Panc1 (cell line): ENCODE results near the gene VCPKMT. TPM values are rescaled to one million over a fixed set of nuclear protein-coding genes. Genes with fewer than 3 reads are reported as not detected.

Experiments used
- ATAC-seq: fragments of 200-7000 bp; cut with Tn5 transposase; 2 replicates; pipeline ENCODE4 v1.9.1; 2020; ENCODE audit warnings: mild to moderate bottlenecking, moderate library complexity
- BruUV-seq: library from RNA; stranded (reverse); fragments of 400-500 nt; replicated peaks from 2 replicates; lab custom pipeline; 2021; lab: Mats Ljungman, UMichigan
- CTCF ChIA-PET: fragments of 300-600 bp; sonication (Branson Sonifier 250); formaldehyde crosslinking; loops from one replicate; lab custom pipeline; 2022; ENCODE audit warnings: antibody characterized with exemption; lab: Charles Lee
- POLR2A ChIA-PET: fragments of 300-600 bp; sonication (Branson Sonifier 250); formaldehyde crosslinking; loops from one replicate; lab custom pipeline; 2022; ENCODE audit warnings: antibody characterized with exemption; lab: Charles Lee
- DNase-seq: peaks from one replicate; pipeline ENCODE4 v3.0.0-alpha.2; 2010; ENCODE audit warnings: low read depth, low spot score
- H3K27ac ChIP-seq: 2 replicates; pipeline ENCODE4 v1.5.1; 2011; ENCODE audit warnings: mild to moderate bottlenecking, low read length, inconsistent platforms
- H3K27me3 ChIP-seq: fragments of 200-500 bp; sonication (Bioruptor generic); 2 replicates; pipeline ENCODE4 v1.6.0; 2014; ENCODE audit warnings: low read length, inconsistent platforms; ENCODE audit not compliant: control insufficient read depth, insufficient read depth
- H3K36me3 ChIP-seq: fragments of 200-500 bp; sonication (Bioruptor generic); 2 replicates; pipeline ENCODE4 v1.5.1; 2014; ENCODE audit warnings: inconsistent platforms, mild to moderate bottlenecking, low read length, moderate library complexity; ENCODE audit not compliant: control insufficient read depth, insufficient read depth
- H3K4me1 ChIP-seq: 2 replicates; pipeline ENCODE4 v1.5.1; 2011; ENCODE audit warnings: inconsistent platforms, mild to moderate bottlenecking, low read length, moderate library complexity; ENCODE audit not compliant: control insufficient read depth, insufficient read depth
- H3K4me3 ChIP-seq, 2 experiments: 2 replicates each; pipeline ENCODE4 v1.5.1; 2011 to 2012; ENCODE audit warnings: low read depth in 2 of 2, low read length in 2 of 2, mild to moderate bottlenecking in 2 of 2, inconsistent platforms in 1 of 2, moderate library complexity in 1 of 2
- H3K9me3 ChIP-seq: fragments of 200-500 bp; sonication (Bioruptor generic); 2 replicates; pipeline ENCODE4 v1.5.1; 2014; ENCODE audit warnings: low read depth, mild to moderate bottlenecking, inconsistent platforms, low read length, moderate library complexity; ENCODE audit not compliant: control insufficient read depth, insufficient read depth
- CTCF ChIP-seq: fragments of 450-650 bp; IDR thresholded peaks from 2 replicates; pipeline ENCODE4 v1.5.1; 2017; ENCODE audit warnings: mild to moderate bottlenecking
- POLR2AphosphoS5 ChIP-seq: IDR thresholded peaks from 2 replicates; pipeline ENCODE4 v1.6.1; 2012; ENCODE audit warnings: mild to moderate bottlenecking, low read depth, low read length, moderate library complexity
- REST ChIP-seq, 2 experiments: IDR thresholded peaks; 2 replicates each; pipeline ENCODE4 v1.6.1; 2011 to 2012; ENCODE audit warnings: low read depth in 2 of 2, control low read depth in 1 of 2, low read length in 1 of 2, mild to moderate bottlenecking in 1 of 2, moderate library complexity in 1 of 2; ENCODE audit not compliant: insufficient read depth in 1 of 2
- SIN3A ChIP-seq: IDR thresholded peaks from 2 replicates; pipeline ENCODE4 v1.6.1; 2012; ENCODE audit warnings: low read depth, mild to moderate bottlenecking, low read length, moderate library complexity, borderline replicate concordance; ENCODE audit not compliant: insufficient read depth
- TCF7L2 ChIP-seq: IDR thresholded peaks from 2 replicates; pipeline ENCODE4 v1.6.1; 2011; ENCODE audit warnings: mild to moderate bottlenecking, low read depth, low read length, inconsistent platforms
- in situ Hi-C: cut with HindIII; loops from 2 replicates; pipeline ENCODE4 v1.10.0; 2016; ENCODE audit warnings: low sequenced_read_pairs, low pct_unique_long_range_greater_than_20kb
- intact Hi-C: fragments of 100-400 bp; cut with micrococcal nuclease; formaldehyde crosslinking; loops from one replicate; pipeline ENCODE4 v1.10.0; 2022; ENCODE audit not compliant: unreplicated experiment
- total RNA-seq: library from RNA; stranded (reverse); gene quantifications from one replicate; pipeline ENCODE4 v1.2.1, GENCODE V29; 2021; ENCODE audit not compliant: unreplicated experiment

The VCPKMT gene
- total RNA-seq, 1 experiment from 2014 or later: 6.1 TPM

DNA sequence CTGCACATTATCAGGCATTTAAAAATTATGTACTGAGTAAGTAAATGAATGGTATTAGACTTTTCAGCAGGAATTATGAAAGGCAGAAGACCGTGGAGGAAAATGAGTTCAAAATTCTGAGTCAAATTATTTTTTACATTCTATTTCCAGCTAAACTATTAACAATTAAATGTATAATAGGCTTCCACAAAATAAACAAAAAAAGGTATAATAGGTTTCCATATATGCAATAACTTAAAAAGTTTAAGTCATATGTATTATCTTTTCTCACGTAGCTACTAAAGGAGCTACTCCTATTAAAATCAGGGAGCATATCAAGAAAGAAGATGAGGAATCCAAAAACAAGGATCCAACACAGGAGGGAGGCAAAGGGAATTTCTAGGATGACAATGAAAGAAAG is 11.4 kb upstream of the VCPKMT start:
- H3K36me3 ChIP-seq: peaks cover 5% of the 10 kb centered on the region; the same call in 1 of the 2 replicates
- POLR2A ChIA-PET: no interaction called here

GRCh38 chr14:50123062-50123461 is 6.7 kb upstream of the VCPKMT start:
- no peaks in the 10 kb centered on the region; the same call in 1 of the 2 replicates for H3K36me3 ChIP-seq
- CTCF ChIA-PET: no interaction called here

More for the DNA sequence above, 11.4 kb upstream of the VCPKMT start:
- TF ChIP-seq TCF7L2 (no peak), REST (IDR thresholded peaks at IDR 0.05; ENCODE audit: insufficient read depth in 1 of 2, low read depth in 2 of 2, low read length in 1 of 2) (no peak), POLR2AphosphoS5 (no peak), CTCF (no peak), SIN3A (no peak)
- CTCF ChIA-PET: no interaction called here
- intact Hi-C loops (no loop called here), in situ Hi-C loops (no loop called here)
- DNase-seq (no peak), ATAC-seq (no peak)
- Histone ChIP-seq H3K9me3 (no peaks in the 10 kb centered on the region), H3K27me3 (no peaks in the 10 kb centered on the region), H3K27ac (no peak overlapping the region), H3K4me1 (no peaks in the 10 kb centered on the region), H3K4me3 (no peak overlapping the region)
- no TSS peak for BruUV-seq

More at GRCh38 chr14:50123062-50123461, 6.7 kb upstream of the VCPKMT start:
- intact Hi-C loops (no loop called here), in situ Hi-C loops (no loop called here)
- Histone ChIP-seq H3K27me3 (no peaks in the 10 kb centered on the region), H3K4me3 (no peak overlapping the region), H3K27ac (no peak overlapping the region), H3K4me1 (no peaks in the 10 kb centered on the region), H3K9me3 (no peaks in the 10 kb centered on the region)
- no peak for DNase-seq
- ATAC-seq: no peak
- POLR2A ChIA-PET: no interaction called here
- TF ChIP-seq TCF7L2 (no peak), CTCF (no peak), SIN3A (no peak), REST (IDR thresholded peaks at IDR 0.05; ENCODE audit: insufficient read depth in 1 of 2, low read depth in 2 of 2, low read length in 1 of 2) (no peak), POLR2AphosphoS5 (no peak)
- no TSS peak for BruUV-seq
